NT2/D1 (cell line): ENCODE measurements around the gene MBTPS1.

Source experiments
- YY1 ChIP-seq: IDR thresholded peaks from 2 replicates; pipeline ENCODE4 v1.6.1; 2011; ENCODE audit not compliant: insufficient read length, insufficient read depth
- ZNF274 ChIP-seq: IDR thresholded peaks from 2 replicates; pipeline ENCODE4 v1.6.1; 2011; ENCODE audit warnings: mild to moderate bottlenecking, low read depth, low read length

DNA sequence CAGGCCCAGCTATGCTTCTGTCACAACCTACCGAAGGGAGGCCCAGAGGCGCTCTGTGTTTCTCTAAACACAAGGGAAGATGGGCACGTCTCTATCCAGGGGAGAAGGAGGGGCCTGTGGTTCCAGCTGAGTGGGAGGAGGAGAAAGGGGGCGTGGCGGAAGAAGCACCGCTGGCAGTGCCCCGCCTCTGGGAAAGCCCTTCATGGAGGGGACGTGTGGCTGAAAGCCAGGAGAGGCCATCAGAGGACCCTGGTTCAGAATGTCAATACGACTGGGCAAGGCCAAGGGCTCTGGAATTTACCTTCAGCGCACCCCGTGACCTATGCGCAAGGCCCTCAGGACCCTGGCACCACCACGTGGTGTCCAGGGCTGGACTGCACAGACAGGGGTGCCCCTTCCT lies 61.8 kb downstream of the MBTPS1 start:
- TF ChIP-seq YY1 (no peak), ZNF274 (no peak)
